ENCODE data around the gene NTN4.
"Not testable (repeated sequence)": the region's sequence is repeated elsewhere in the genome, so short reads cannot be mapped to it uniquely, and the experiment has no call there.

The NTN4 gene

DNA sequence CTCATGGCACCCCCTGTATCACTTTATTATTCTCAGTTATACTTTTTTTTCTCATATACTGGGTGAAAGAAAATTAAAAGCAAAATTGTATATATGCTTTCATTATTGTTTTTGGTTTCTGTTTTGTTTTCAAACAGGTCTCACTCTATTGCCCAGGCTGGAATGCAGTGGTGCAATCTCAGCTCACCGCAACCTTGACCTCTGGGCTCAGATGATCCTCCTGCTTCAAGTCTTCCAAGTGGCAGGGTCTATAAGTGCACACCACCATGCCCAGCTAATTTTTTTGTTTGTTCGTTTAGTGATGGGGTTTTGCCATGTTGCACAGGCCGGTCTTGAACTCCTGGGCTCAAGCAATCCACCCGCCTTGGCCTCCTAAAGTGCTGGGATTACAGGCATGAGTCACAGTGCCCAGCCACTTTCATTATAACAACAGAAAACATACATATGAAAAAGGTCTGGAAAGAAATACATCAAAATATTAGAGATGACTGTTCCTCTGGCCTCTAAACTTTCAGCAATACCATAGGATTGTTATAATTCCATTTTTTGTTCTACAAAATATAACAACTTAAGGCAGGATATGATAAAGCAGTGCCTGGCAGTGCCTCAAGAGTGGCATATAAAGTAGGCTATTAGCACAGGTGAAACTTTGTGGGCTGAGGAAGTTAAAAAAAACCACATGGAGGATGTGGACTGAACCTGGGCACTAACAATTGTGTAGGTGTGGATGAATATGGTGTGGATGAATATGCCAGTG is 5.8 kb upstream of the NTN4 start:
- no peak for DNase-seq

DNA sequence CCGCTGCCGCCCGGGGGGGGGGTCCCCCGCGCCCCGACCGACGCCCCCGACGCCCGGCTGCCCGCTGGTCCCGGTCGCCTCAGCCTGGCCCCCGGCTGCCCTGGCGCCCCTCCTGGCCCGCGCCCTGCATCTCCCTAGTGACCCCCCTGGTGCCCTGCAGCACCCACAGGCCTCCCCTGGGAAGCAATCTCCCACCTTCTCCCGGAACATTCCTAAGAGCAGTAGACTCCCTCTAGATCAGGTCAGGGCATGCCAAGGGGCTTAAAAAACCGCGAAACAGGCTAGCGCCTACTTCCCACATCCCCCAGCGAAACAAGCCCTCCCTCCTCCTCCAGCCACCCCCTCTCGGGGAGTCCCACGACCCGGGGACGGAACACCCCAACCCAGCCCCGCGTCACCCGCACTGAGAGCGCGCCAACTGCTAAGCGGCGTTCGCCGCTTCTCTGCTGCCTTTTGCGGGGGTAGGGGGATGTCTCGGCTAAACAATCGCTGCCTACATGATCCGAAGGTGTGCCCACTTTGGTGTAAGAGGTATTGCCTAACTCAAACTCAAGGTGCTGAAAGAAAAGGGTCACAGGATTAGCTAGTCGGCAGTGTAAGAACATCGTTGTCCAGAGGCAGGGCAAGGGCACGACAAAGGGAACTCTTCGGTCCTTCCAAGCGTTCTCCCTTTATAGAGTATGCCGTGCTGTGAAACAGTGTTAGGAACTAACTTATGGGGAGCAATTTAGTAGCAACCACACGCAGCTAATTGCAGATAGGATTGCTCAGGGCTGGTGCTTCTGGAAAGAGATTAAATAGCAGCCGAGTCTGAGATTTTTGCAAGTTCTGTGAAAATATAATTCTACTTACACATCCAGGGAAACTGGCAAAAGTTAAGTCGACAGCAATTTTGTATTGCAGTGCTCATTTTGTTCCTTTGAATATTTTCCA is 619 bp upstream of the NTN4 start:
- DNase-seq: peak; percentile 12

- DNase-seq: no peak
These were observed 1.2 kb downstream of the NTN4 start for GRCh38 chr12:95789126-95790032.

- DNase-seq: no peak
These were observed 1.9 kb downstream of the NTN4 start for GRCh38 chr12:95788637-95789036.

- DNase-seq: no peak
These were observed 3.2 kb downstream of the NTN4 start for GRCh38 chr12:95787274-95787818.

- no peak for DNase-seq
These were observed 5.6 kb downstream of the NTN4 start for GRCh38 chr12:95784915-95785314.

DNA sequence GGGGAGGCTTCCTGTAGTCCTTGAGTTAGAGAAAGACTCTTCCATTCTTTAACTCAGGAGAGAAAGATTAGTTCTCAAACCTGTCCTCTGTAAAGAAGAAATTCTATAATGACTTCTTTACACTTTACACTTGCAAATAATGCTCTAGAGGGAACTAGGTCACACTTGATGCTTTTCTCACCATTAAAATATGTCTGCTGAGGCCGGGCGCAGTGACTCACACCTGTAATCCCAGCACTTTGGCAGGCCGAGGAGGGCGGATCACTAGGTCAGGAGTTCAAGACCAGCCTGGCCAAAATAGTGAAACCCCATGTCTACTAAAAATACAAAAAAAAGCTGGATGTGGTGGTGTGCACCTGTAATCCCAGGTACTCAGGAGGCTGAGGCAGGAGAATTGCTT is 6.3 kb downstream of the NTN4 start:
- no peak for DNase-seq

DNA sequence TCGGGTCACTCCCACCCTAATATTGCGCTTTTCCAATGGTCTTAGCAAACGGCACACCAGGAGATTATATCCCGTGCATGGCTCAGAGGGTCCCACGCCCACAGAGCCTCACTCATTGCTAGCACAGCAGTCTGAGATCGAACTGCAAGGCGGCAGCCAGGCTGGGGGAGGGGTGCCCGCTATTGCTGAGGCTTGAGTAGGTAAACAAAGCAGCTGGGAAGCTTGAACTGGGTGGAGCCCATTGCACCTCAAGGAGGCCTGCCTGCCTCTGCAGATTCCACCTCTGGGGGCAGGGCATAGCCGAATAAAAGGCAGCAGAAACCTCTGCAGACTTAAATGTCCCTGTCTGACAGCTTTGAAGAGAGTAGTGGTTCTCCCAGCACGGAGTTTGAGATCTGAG is 15.1 kb downstream of the NTN4 start:
- DNase-seq: not testable (repeated sequence)

DNA sequence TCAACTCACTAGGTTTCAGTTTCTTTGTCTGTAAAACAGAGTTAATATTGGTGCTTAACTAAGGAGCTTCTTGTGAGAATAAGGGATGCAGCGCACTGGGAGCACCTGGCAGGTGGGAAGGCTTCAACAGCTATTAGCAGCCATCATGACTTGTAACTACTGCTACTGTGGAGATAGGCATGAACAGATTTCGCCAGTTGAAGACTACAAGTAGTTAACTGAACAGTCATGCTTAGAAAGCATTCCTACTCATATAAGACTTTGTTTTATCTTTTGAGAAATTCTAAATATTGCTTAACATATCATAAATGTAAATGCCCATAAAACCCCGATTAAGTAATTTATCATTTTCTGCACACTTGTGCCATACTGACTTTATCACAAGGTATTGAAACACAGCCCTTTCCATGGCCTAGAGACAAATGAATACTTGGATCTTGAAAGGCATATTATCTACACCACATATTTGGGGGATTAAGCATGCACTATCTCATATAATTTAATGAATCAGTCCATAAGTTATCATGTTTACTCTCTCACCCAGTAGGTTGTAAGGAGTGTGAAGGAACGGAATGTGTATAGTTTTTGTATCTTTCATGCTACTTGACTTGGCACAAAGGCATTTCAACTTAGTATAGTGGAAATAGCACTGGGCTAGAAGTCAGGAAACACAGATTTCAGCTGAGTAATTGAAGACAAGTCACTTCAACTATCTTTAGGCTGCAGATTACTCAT is 16.1 kb downstream of the NTN4 start:
- DNase-seq: no peak

- no peak for DNase-seq
These were observed 17.2 kb downstream of the NTN4 start for GRCh38 chr12:95773320-95773719.

DNA sequence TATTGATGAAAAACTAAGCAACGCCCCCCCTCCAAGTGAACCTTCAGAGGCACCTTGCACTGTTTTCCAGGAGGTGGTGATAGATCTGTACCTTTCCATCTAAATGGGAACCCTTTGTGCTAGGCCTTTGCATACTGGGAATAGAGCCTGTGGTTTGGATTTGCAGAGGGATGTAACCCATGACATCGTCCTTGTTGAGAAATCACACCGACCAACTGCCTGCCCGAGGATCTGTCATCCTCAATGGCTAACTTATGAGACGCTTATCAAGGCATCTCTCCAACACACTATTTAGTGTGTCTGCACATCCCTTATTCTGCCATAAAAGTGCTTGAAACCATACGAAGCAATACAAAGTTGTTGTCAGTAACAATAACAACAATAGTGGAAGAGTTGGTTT is 22.9 kb downstream of the NTN4 start:
- no peak for DNase-seq

- no peak for DNase-seq
These were observed 24.1 kb downstream of the NTN4 start for GRCh38 chr12:95766356-95767019.

GRCh38 chr12:95764848-95765247 is 25.7 kb downstream of the NTN4 start:
- no peak for DNase-seq

DNA sequence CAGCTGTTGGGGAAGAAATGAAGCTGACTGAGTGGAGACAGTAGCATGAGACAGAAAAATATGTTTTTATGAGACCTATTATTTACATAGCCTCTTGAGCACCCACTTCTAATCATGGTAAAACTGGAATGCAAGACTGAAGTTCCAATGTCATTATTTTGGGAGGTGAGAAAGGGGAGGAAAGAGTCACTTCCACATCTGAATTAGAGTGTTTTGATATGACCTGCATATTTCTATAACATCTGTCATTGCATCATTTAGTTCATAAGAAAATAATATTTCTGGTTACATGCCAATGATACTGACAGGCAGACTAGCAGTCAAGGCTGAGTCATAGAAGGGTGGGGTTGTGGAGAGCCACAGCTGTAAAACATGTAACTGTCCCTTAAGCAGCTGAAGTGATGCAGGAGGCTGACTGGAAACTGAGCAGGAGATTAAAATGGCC is 26.7 kb downstream of the NTN4 start:
- no peak for DNase-seq

GRCh38 chr12:95762123-95762785 is 28.3 kb downstream of the NTN4 start:
- DNase-seq: no peak

GRCh38 chr12:95760371-95760770 is 30.2 kb downstream of the NTN4 start:
- DNase-seq: no peak

DNA sequence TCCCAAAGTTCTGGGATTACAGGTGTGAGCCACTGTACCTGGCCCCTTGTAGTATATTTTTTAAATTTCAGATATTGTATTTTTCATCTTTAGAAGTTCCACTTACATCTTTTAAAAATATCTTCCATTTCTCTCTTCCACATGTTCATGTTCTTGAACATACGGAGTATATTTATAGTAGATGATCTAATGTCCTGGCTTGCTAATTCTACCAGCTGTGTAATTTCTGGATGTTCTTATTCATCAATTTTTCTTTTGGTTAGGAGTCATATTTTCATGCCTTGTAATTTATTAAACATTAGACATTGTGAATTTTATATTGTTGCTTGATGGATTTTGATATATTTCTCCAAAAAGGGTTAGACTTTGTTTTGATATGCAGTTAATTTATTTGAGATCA is 30.8 kb downstream of the NTN4 start:
- no peak for DNase-seq

DNA sequence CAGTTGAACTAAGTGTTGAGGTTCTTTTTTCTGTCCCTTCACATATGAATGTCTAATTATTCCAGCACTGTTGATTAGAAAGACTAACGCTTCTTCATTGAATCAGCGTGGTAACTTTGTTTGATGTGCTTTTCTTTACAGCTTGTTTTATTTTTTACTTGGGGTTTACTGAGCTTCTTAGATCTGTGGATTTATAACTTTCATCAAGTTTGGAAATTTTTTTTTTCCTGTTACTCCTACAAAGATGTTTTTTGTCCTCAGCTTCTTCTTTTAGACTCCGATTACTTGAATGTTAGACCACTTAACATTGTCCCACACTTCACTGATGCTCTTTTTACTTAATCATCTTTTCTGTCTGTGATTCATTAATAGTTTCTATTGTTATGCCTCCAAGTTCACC is 31.5 kb downstream of the NTN4 start:
- DNase-seq: no peak

- DNase-seq: no peak
These were observed 34.2 kb downstream of the NTN4 start for GRCh38 chr12:95756362-95756761.

DNA sequence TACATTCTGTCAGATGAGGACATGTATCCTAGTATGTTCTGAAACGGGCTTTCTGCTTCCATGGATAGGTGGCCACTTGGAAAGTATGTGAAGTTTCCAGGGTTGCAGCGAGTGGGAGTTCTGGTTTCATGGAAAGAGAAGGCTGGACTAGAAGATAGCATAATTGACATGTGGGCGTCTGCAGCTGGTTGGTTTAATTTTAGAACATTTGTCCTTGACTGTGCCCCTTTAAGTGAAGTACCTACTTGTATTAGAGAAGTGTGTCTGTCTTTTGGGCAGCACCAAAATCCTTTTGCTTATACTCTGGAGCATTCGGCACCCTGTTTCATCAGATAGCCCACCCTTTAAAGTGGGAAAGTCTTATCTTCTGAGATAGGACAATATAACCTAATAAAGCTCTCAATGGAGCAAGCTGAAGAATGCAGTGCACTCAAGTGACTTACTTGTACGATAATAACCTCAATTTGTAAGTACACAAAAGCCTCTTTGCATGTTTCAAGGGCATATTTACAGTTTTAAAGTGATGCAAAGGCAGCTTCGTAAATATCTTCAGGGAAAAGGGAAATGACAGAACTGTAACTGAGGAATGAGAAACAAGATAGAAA is 35.2 kb downstream of the NTN4 start:
- DNase-seq: no peak
